H1 (cell line): Measurements from ENCODE around the gene DYSF. TPM values are rescaled to one million over a fixed set of nuclear protein-coding genes. Genes with fewer than 3 reads are reported as not detected.

Experiments used
- CTCF ChIA-PET: fragments of 300-600 bp; sonication (Branson Sonifier 250); formaldehyde crosslinking; loops from one replicate; lab custom pipeline; 2021; ENCODE audit not compliant: partially characterized antibody; lab: Charles Lee
- POLR2A ChIA-PET: fragments of 300-600 bp; sonication (Branson Sonifier 250); formaldehyde crosslinking; loops from one replicate; lab custom pipeline; 2021; ENCODE audit warnings: inconsistent platforms; ENCODE audit not compliant: partially characterized antibody; lab: Charles Lee
- DNase-seq, 2 experiments: peaks; one replicate each; pipeline versions ENCODE4 v3.0.0 to v3.0.0-alpha.2; 2010 to 2022; ENCODE audit warnings: low spot score in 2 of 2, low read depth in 1 of 2, mixed read lengths in 1 of 2
- FAIRE-seq: peaks from 2 replicates; lab custom pipeline; 2011; peaks lifted over from hg19 to GRCh38; lab: Jason Lieb, UNC
- H2AFZ ChIP-seq: 2 replicates; pipeline ENCODE4 v1.8.1; 2012; ENCODE audit warnings: low read length, inconsistent platforms
- H2AK5ac ChIP-seq: 2 replicates; pipeline ENCODE4 v1.6.1; 2013; ENCODE audit warnings: low read depth, low read length
- H2BK120ac ChIP-seq: replicated peaks from 2 replicates; pipeline ENCODE3; 2013; ENCODE audit warnings: low read depth, low read length, inconsistent platforms
- H2BK12ac ChIP-seq: 2 replicates; pipeline ENCODE4 v1.6.1; 2013; ENCODE audit warnings: low read depth, low read length
- H2BK15ac ChIP-seq: 2 replicates; pipeline ENCODE4 v1.6.1; 2013; ENCODE audit warnings: low read length
- H2BK20ac ChIP-seq: 2 replicates; pipeline ENCODE4 v1.6.1; 2013; ENCODE audit warnings: low read length
- H2BK5ac ChIP-seq: 2 replicates; pipeline ENCODE4 v1.6.1; 2013; ENCODE audit warnings: low read depth, low read length
- H3K14ac ChIP-seq: 2 replicates; pipeline ENCODE4 v1.6.1; 2013; ENCODE audit warnings: inconsistent platforms; ENCODE audit not compliant: insufficient read length
- H3K18ac ChIP-seq: 2 replicates; pipeline ENCODE4 v1.6.1; 2013; ENCODE audit warnings: low read length; ENCODE audit errors: extremely low read depth
- H3K23ac ChIP-seq: 2 replicates; pipeline ENCODE4 v1.6.1; 2013; ENCODE audit warnings: inconsistent platforms; ENCODE audit not compliant: insufficient read length
- H3K23me2 ChIP-seq: 2 replicates; pipeline ENCODE4 v1.6.1; 2013; ENCODE audit warnings: low read depth, low read length
- H3K27ac ChIP-seq: 2 replicates; pipeline ENCODE4 v1.6.1; 2011; ENCODE audit warnings: low read depth, low read length, inconsistent platforms
- H3K27me3 ChIP-seq, 4 experiments: replicated peaks in 1 of 4; 1 replicate in 1 of 4; 2 replicates in 3 of 4; pipeline versions ENCODE4 v1.6.1 to v1.8.1; 2011 to 2013; ENCODE audit warnings: low read length in 3 of 4, mild to moderate bottlenecking in 3 of 4, inconsistent platforms in 2 of 4, mixed read lengths in 2 of 4, moderate library complexity in 1 of 4; ENCODE audit not compliant: control insufficient read depth in 3 of 4, insufficient read depth in 3 of 4; ENCODE audit errors: extremely low read depth in 1 of 4
- H3K36me3 ChIP-seq, 4 experiments: 2 replicates each; pipeline versions ENCODE4 v1.6.1 to v1.8.1; 2011 to 2013; ENCODE audit warnings: mild to moderate bottlenecking in 4 of 4, low read length in 3 of 4, moderate library complexity in 2 of 4, control low read depth in 1 of 4, inconsistent platforms in 1 of 4; ENCODE audit not compliant: insufficient read depth in 4 of 4, control insufficient read depth in 2 of 4
- H3K4ac ChIP-seq: replicated peaks from 2 replicates; pipeline ENCODE3; 2013; ENCODE audit warnings: low read length, low read depth, mixed read lengths, inconsistent platforms; ENCODE audit not compliant: insufficient read length
- H3K4me1 ChIP-seq, 4 experiments: replicated peaks in 1 of 4; 1 replicate in 1 of 4; 2 replicates in 3 of 4; pipeline versions ENCODE4 v1.6.1 to v1.8.1; 2011 to 2013; ENCODE audit warnings: low read length in 3 of 4, inconsistent platforms in 2 of 4, mixed read lengths in 1 of 4; ENCODE audit not compliant: insufficient read depth in 4 of 4, control insufficient read depth in 3 of 4
- H3K4me2 ChIP-seq, 2 experiments: 2 replicates each; pipeline versions ENCODE4 v1.6.1 to v1.8.1; 2011 to 2013; ENCODE audit warnings: low read depth in 2 of 2, low read length in 2 of 2, control low read depth in 1 of 2, inconsistent platforms in 1 of 2, mild to moderate bottlenecking in 1 of 2; ENCODE audit not compliant: insufficient read depth in 1 of 2
- H3K4me3 ChIP-seq, 4 experiments: fragments of 200-600, 300-600 bp in 1 of 4; sonication (generic), shearing (Covaris generic), sonication (Bioruptor Twin) in 1 of 4; 2 replicates each; pipeline versions ENCODE4 v1.5.1 to v1.8.1; 2011 to 2016; ENCODE audit warnings: low read length in 4 of 4, low read depth in 3 of 4, control low read depth in 2 of 4, inconsistent platforms in 2 of 4, mild to moderate bottlenecking in 2 of 4, mixed read lengths in 1 of 4, moderate library complexity in 1 of 4; ENCODE audit not compliant: insufficient read depth in 2 of 4; ENCODE audit errors: extremely low read depth in 1 of 4
- H3K56ac ChIP-seq: replicated peaks from 2 replicates; pipeline ENCODE3; 2013; ENCODE audit warnings: low read depth, mild to moderate bottlenecking, mixed read lengths, low read length, inconsistent platforms; ENCODE audit not compliant: insufficient read length
- H3K79me1 ChIP-seq: 2 replicates; pipeline ENCODE4 v1.6.1; 2013; ENCODE audit warnings: low read depth, low read length, control low read depth
- H3K79me2 ChIP-seq, 2 experiments: 2 replicates each; pipeline versions ENCODE4 v1.6.1 to v1.8.1; 2012 to 2013; ENCODE audit warnings: low read length in 2 of 2, mild to moderate bottlenecking in 2 of 2, inconsistent platforms in 1 of 2; ENCODE audit not compliant: insufficient read depth in 2 of 2, control insufficient read depth in 1 of 2
- H3K9ac ChIP-seq, 4 experiments: replicated peaks in 1 of 4; 1 replicate in 1 of 4; 2 replicates in 3 of 4; pipeline versions ENCODE4 v1.6.1 to v1.8.1; 2011 to 2013; ENCODE audit warnings: low read depth in 3 of 4, low read length in 3 of 4, control low read depth in 2 of 4, mild to moderate bottlenecking in 2 of 4, moderate library complexity in 2 of 4, inconsistent platforms in 1 of 4; ENCODE audit errors: extremely low read depth in 1 of 4
- H3K9me3 ChIP-seq, 2 experiments: 2 replicates each; pipeline versions ENCODE4 v1.6.1 to v1.8.1; 2012 to 2013; ENCODE audit warnings: mild to moderate bottlenecking in 2 of 2, moderate library complexity in 2 of 2, control low read depth in 1 of 2, inconsistent platforms in 1 of 2, low read depth in 1 of 2, low read length in 1 of 2, mixed read lengths in 1 of 2; ENCODE audit not compliant: insufficient read depth in 2 of 2
- H4K20me1 ChIP-seq, 2 experiments: replicated peaks in 1 of 2; 2 replicates each; pipeline versions ENCODE3 to v1.8.1; 2011 to 2013; ENCODE audit warnings: inconsistent platforms in 2 of 2, low read length in 2 of 2, mild to moderate bottlenecking in 1 of 2; ENCODE audit not compliant: insufficient read depth in 2 of 2, control insufficient read depth in 1 of 2
- H4K5ac ChIP-seq: 2 replicates; pipeline ENCODE4 v1.6.1; 2013; ENCODE audit warnings: low read length, low read depth, mixed read lengths, inconsistent platforms; ENCODE audit not compliant: insufficient read length
- H4K8ac ChIP-seq: 2 replicates; pipeline ENCODE4 v1.8.0; 2013; ENCODE audit warnings: mild to moderate bottlenecking, moderate library complexity, low read length, inconsistent platforms; ENCODE audit not compliant: insufficient read depth; ENCODE audit errors: extremely low read depth
- H4K91ac ChIP-seq: replicated peaks from 2 replicates; pipeline ENCODE3; 2013; ENCODE audit warnings: low read length, mixed read lengths, inconsistent platforms; ENCODE audit not compliant: insufficient read length
- BACH1 ChIP-seq: IDR thresholded peaks from 2 replicates; pipeline ENCODE4 v1.6.1; 2012; ENCODE audit warnings: low read length, improper control_type of control experiment
- BCL11A ChIP-seq, 2 experiments: IDR thresholded peaks; one replicate each; pipeline ENCODE4 v1.6.1; 2011; ENCODE audit warnings: low read depth in 2 of 2, low read length in 2 of 2, mild to moderate bottlenecking in 2 of 2
- CEBPB ChIP-seq: IDR thresholded peaks from 2 replicates; pipeline ENCODE4 v1.6.1; 2012; ENCODE audit warnings: low read depth, low read length
- CTBP2 ChIP-seq: IDR thresholded peaks from 2 replicates; pipeline ENCODE4 v1.7.0; 2011; ENCODE audit warnings: borderline replicate concordance, mild to moderate bottlenecking, moderate library complexity, mixed read lengths, low read length; ENCODE audit not compliant: insufficient read depth, insufficient read length
- KDM4A ChIP-seq: IDR thresholded peaks from one replicate; pipeline ENCODE4 v1.7.1; 2012; ENCODE audit warnings: low read depth, mild to moderate bottlenecking, moderate library complexity, low read length, inconsistent platforms; ENCODE audit not compliant: severe bottlenecking
- NRF1 ChIP-seq: IDR thresholded peaks from 2 replicates; pipeline ENCODE4 v1.6.1; 2011; ENCODE audit warnings: mild to moderate bottlenecking, low read depth, low read length, improper control_type of control experiment
- SIX5 ChIP-seq: IDR thresholded peaks from 2 replicates; pipeline ENCODE4 v1.6.1; 2011; ENCODE audit warnings: mild to moderate bottlenecking, low read depth, low read length
- SP4 ChIP-seq: IDR thresholded peaks from 2 replicates; pipeline ENCODE4 v1.6.1; 2012; ENCODE audit warnings: low read length, inconsistent platforms
- SUZ12 ChIP-seq: fragments of 200-600 bp; sonication (generic); IDR thresholded peaks from 2 replicates; pipeline ENCODE4 v1.6.1; 2012; ENCODE audit warnings: mild to moderate bottlenecking, inconsistent platforms, low read length, moderate library complexity, mixed read lengths
- WGBS, 2 experiments: shearing (Covaris generic) in 1 of 2; methylation state at CpG; one replicate each; pipeline versions ENCODE4 v1.1.6 to v1.1.7; 2013 to 2015; ENCODE audit warnings: low lambda C conversion rate in 2 of 2, mixed read lengths in 2 of 2, inconsistent platforms in 1 of 2, low coverage in 1 of 2, missing lambda C conversion rate in 1 of 2; ENCODE audit not compliant: insufficient replicate concordance in 2 of 2, insufficient coverage in 1 of 2, insufficient read length in 1 of 2; ENCODE audit errors: extremely low coverage in 1 of 2, missing lambda C conversion rate in 1 of 2; 5-methylcytosine and 5-hydroxymethylcytosine counted together
- polyA plus RNA-seq, 7 experiments: library from polyadenylated mRNA; depleted of rRNA in 3 of 7; stranded (reverse) in 5 of 7; unstranded in 2 of 7; fragments of >200 nt in 5 of 7; fragments of 200-250 nt in 2 of 7; gene quantifications; 1 replicate in 5 of 7; 2 replicates in 1 of 7; 4 replicates in 1 of 7; pipeline versions ENCODE4 v1.2.1 to v1.2.3, GENCODE V29; 2011 to 2013; ENCODE audit warnings: missing spikeins in 2 of 7, mixed read lengths in 2 of 7
- total RNA-seq: library from RNA; stranded (reverse); fragmentation: NEBNext Ultra II Directional; extraction: Animal tissue kit (Norgen Biotek cat#: 25700); gene quantifications from 2 replicates; pipeline ENCODE4 v1.2.1, GENCODE V29; 2021
- TF ChIP-seq, protein P1 (sequence below): IDR thresholded peaks from 2 replicates; pipeline ENCODE4 v1.6.1; 2011; ENCODE audit warnings: low read length, improper control_type of control experiment

DYSF gene
- total and polyA plus RNA-seq, 2 of the 8 experiments (the other 6 are each of a cell fraction or from before 2014, with no cell fraction given) = 5.8 to 7.1 TPM

DNA sequence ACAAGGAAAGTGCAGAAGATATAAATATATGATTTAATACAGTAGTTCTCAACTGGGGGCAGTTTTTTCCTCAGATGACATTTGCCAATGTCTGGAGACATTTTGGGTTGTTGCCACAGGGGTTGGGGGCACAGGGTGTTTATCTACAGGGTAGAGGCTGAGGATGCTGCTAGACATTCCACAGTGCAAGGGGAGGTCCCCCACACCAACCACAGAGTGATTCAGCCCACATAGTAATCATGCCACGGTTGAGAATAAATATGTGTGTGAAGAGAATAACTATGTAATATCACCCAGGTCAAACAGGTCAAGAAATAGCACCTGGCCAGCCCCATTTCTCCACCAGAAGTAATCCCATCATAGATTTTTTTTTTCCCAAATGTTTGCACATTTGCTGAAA is 17.9 kb downstream of the DYSF start:
- TF ChIP-seq SIX5 = no peak
- no peak for TF ChIP-seq BCL11A (IDR thresholded peaks at IDR 0.05; ENCODE audit: low read depth in 2 of 2, low read length in 2 of 2)
- TF ChIP-seq SUZ12 = no peak
- TF ChIP-seq SP4 = no peak
- no peak for TF ChIP-seq CTBP2
- TF ChIP-seq NRF1 = no peak
- TF ChIP-seq CEBPB = no peak
- TF ChIP-seq KDM4A = no peak
- TF ChIP-seq, protein P1, sequence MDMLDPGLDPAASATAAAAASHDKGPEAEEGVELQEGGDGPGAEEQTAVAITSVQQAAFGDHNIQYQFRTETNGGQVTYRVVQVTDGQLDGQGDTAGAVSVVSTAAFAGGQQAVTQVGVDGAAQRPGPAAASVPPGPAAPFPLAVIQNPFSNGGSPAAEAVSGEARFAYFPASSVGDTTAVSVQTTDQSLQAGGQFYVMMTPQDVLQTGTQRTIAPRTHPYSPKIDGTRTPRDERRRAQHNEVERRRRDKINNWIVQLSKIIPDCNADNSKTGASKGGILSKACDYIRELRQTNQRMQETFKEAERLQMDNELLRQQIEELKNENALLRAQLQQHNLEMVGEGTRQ = no peak
- no peak for TF ChIP-seq BACH1

More for the DNA sequence above, 17.9 kb downstream of the DYSF start:
- no peak overlapping the region for H3K4me3 ChIP-seq
- POLR2A ChIA-PET = no interaction called here
- no peak overlapping the region for H4K91ac ChIP-seq
- H3K4me2 ChIP-seq = no peak overlapping the region
- H3K9ac ChIP-seq = no peak overlapping the region
- H4K20me1 ChIP-seq = peaks cover 0 to 2% of the 10 kb centered on the region in 2 experiments
- H3K4ac ChIP-seq = no peak overlapping the region
- H2BK120ac ChIP-seq = no peak overlapping the region
- H2BK20ac ChIP-seq = no peak overlapping the region
- no peaks in the 10 kb centered on the region for H3K9me3 ChIP-seq
- H3K56ac ChIP-seq = no peak overlapping the region
- H3K4me1 ChIP-seq = no peaks in the 10 kb centered on the region; a peak in 2 of 7 replicates
- no peak overlapping the region for H4K8ac ChIP-seq
- H3K18ac ChIP-seq = no peak overlapping the region
- FAIRE-seq = no peak
- WGBS, 2 experiments = 100% methylated on average over 1 of the region's 1 CpG; no CpG with 5 or more reads in 1 of the 2 experiments
- H3K79me2 ChIP-seq = no peaks in the 10 kb centered on the region
- H2AFZ ChIP-seq = no peak overlapping the region
- H3K36me3 ChIP-seq = no peaks in the 10 kb centered on the region
- H3K23me2 ChIP-seq = peaks cover 8% of the 10 kb centered on the region; the same call in 1 of the 2 replicates
- CTCF ChIA-PET = no interaction called here
- H4K5ac ChIP-seq = no peak overlapping the region
- H3K27ac ChIP-seq = no peak overlapping the region
- H2BK12ac ChIP-seq = no peak overlapping the region
- no peak overlapping the region for H2BK15ac ChIP-seq
- no peak overlapping the region for H2BK5ac ChIP-seq
- H3K79me1 ChIP-seq = no peaks in the 10 kb centered on the region
- no peak overlapping the region for H3K23ac ChIP-seq
- no peak overlapping the region for H3K14ac ChIP-seq
- no peak for DNase-seq
- H3K27me3 ChIP-seq = peaks cover 12 to 31% (median 31%) of the 10 kb centered on the region in 4 experiments
- no peak overlapping the region for H2AK5ac ChIP-seq
